NT2/D1 (cell line): ENCODE data around the gene TLR3.

Experiments
- DNase-seq: peaks from one replicate; pipeline ENCODE4 v3.0.0-alpha.2; 2011; ENCODE audit warnings: low read depth, low spot score
- H3K27me3 ChIP-seq: 2 replicates; pipeline ENCODE4 v1.6.0; 2011; ENCODE audit warnings: mild to moderate bottlenecking; ENCODE audit not compliant: insufficient read length, insufficient read depth
- H3K36me3 ChIP-seq: 2 replicates; pipeline ENCODE4 v1.6.1; 2011; ENCODE audit warnings: mild to moderate bottlenecking, low read length, mixed read lengths; ENCODE audit not compliant: insufficient read depth, insufficient read length
- H3K4me1 ChIP-seq: 2 replicates; pipeline ENCODE4 v1.5.1; 2011; ENCODE audit not compliant: insufficient read depth, insufficient read length
- H3K4me3 ChIP-seq: 2 replicates; pipeline ENCODE4 v1.5.1; 2011; ENCODE audit warnings: low read depth; ENCODE audit not compliant: insufficient read length
- H3K9ac ChIP-seq: 2 replicates; pipeline ENCODE4 v1.6.0; 2011; ENCODE audit warnings: low read depth; ENCODE audit not compliant: insufficient read length
- H3K9me3 ChIP-seq: 2 replicates; pipeline ENCODE4 v1.5.1; 2011; ENCODE audit warnings: mild to moderate bottlenecking, low read length; ENCODE audit not compliant: insufficient read depth
- SUZ12 ChIP-seq: IDR thresholded peaks from 2 replicates; pipeline ENCODE4 v1.6.1; 2011; ENCODE audit not compliant: insufficient read length, insufficient read depth; ENCODE audit errors: extremely low read depth
- YY1 ChIP-seq: IDR thresholded peaks from 2 replicates; pipeline ENCODE4 v1.6.1; 2011; ENCODE audit not compliant: insufficient read length, insufficient read depth
- ZNF274 ChIP-seq: IDR thresholded peaks from 2 replicates; pipeline ENCODE4 v1.6.1; 2011; ENCODE audit warnings: mild to moderate bottlenecking, low read depth, low read length

Gene TLR3

GRCh38 chr4:186096681-186097165, 27.8 kb downstream of the TLR3 start:
- Histone ChIP-seq H3K36me3 (no peaks in the 10 kb centered on the region), H3K27me3 (no peaks in the 10 kb centered on the region), H3K9me3 (no peaks in the 10 kb centered on the region), H3K4me3 (no peak overlapping the region), H3K4me1 (no peaks in the 10 kb centered on the region), H3K9ac (no peak overlapping the region)
- DNase-seq, result no peak
- TF ChIP-seq SUZ12, result no peak
- TF ChIP-seq YY1, result no peak
- no peak for TF ChIP-seq ZNF274

DNA sequence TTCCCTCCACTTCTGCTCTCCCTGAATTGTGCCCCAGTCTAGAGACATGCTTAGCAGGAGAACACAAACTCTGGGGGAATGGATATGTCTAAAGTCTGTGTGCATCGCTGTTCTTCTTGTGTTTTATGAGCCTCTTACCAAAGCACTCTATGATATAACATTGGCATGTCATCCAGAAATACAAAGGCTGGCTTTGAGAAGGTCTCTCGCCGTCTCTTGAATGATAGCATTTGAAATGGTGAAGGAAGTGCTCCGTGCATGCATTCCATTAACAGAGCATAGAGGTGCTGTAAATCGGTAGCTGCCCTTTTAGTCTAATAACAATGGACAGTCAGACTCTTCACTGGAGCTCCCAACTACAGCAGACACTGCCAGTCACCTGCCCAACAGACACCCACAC, 28.4 kb downstream of the TLR3 start:
- no peaks in the 10 kb centered on the region for H3K9me3 ChIP-seq
- no peak for DNase-seq
- TF ChIP-seq YY1 (no peak), ZNF274 (no peak), SUZ12 (no peak)
- H3K27me3 ChIP-seq, result no peaks in the 10 kb centered on the region
- H3K36me3 ChIP-seq, result no peaks in the 10 kb centered on the region
- no peaks in the 10 kb centered on the region for H3K4me1 ChIP-seq
- H3K4me3 ChIP-seq, result no peak overlapping the region
- H3K9ac ChIP-seq, result no peak overlapping the region

- no peak for TF ChIP-seq YY1
- TF ChIP-seq ZNF274, result no peak
- no peak for TF ChIP-seq SUZ12
- no peaks in the 10 kb centered on the region for H3K9me3 ChIP-seq
- no peak overlapping the region for H3K4me3 ChIP-seq
- H3K36me3 ChIP-seq, result no peaks in the 10 kb centered on the region
- peaks cover 2% of the 10 kb centered on the region for H3K4me1 ChIP-seq
- no peak overlapping the region for H3K9ac ChIP-seq
- DNase-seq, result no peak
- H3K27me3 ChIP-seq, result peaks cover 38% of the 10 kb centered on the region
These were observed 34.0 kb downstream of the TLR3 start for GRCh38 chr4:186102931-186103330.

- no peak for DNase-seq
- Histone ChIP-seq H3K4me3 (peak within 1 kb of the TSS; percentile 50), H3K27me3 (peaks cover 38% of the 10 kb centered on the region), H3K4me1 (peaks cover 2% of the 10 kb centered on the region), H3K36me3 (no peaks in the 10 kb centered on the region), H3K9me3 (no peaks in the 10 kb centered on the region), H3K9ac (peak within 1 kb of the TSS; percentile 72)
- TF ChIP-seq ZNF274 (no peak), SUZ12 (no peak), YY1 (no peak)
These were observed 35.3 kb downstream of the TLR3 start, which contains the start of gene FAM149A for GRCh38 chr4:186104114-186104889. Gene FAM149A (plus strand): TSS chr4:186104704.

GRCh38 chr4:186104890-186105646, 36.1 kb downstream of the TLR3 start:
- Histone ChIP-seq H3K4me1 (peaks cover 2% of the 10 kb centered on the region), H3K4me3 (peak overlapping the region; percentile 50), H3K9ac (peak overlapping the region; percentile 72), H3K27me3 (peaks cover 38% of the 10 kb centered on the region), H3K36me3 (no peaks in the 10 kb centered on the region), H3K9me3 (no peaks in the 10 kb centered on the region)
- no peak for DNase-seq
- no peak for TF ChIP-seq SUZ12
- TF ChIP-seq YY1, result no peak
- TF ChIP-seq ZNF274, result no peak

DNA sequence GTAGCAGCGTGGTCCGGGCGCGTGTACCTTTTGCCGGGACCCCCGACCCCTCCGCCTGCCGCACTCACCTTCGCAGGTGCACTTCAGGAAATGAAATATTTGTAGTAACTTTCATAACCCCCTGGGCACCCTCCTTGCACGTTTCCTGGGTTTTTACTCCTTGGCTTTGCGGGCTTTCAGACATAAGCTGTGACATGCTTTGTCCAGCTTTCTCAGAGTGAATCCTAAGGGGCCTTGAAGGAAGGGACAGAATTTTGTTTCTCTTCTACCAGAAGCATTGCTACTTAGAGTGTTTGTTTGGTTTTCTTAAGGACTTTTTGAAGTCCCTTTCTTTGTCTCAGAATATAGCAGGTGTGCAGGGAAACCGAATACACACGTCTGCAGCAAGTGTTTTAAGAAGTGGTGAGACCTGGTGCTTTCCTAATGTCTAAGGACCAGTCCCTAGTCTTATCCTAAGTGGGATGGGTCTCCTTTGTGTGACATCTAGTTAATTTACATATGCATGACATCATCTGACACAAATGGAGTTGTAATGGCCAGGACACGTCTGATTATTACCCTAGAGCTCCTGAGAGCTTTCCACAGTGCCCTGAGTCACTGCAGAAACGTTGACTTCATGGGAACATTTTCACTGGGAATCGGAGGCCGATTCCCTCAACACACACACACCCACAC, 36.8 kb downstream of the TLR3 start:
- Histone ChIP-seq H3K4me1 (peaks cover 2% of the 10 kb centered on the region), H3K4me3 (peak overlapping the region; percentile 50), H3K27me3 (peaks cover 38% of the 10 kb centered on the region), H3K9ac (peak overlapping the region; percentile 72), H3K36me3 (no peaks in the 10 kb centered on the region), H3K9me3 (no peaks in the 10 kb centered on the region)
- DNase-seq, result no peak
- TF ChIP-seq ZNF274, result no peak

GRCh38 chr4:186107947-186108346, 39.0 kb downstream of the TLR3 start:
- DNase-seq, result no peak
- no peak overlapping the region for H3K4me3 ChIP-seq
- TF ChIP-seq ZNF274 (no peak), YY1 (no peak), SUZ12 (no peak)
- peaks cover 2% of the 10 kb centered on the region for H3K4me1 ChIP-seq
- no peaks in the 10 kb centered on the region for H3K9me3 ChIP-seq
- H3K27me3 ChIP-seq, result peaks cover 33% of the 10 kb centered on the region
- H3K9ac ChIP-seq, result no peak overlapping the region
- no peaks in the 10 kb centered on the region for H3K36me3 ChIP-seq
